MV-4-11 (cell line): ENCODE data around the gene OR2W3.

Experiments used
- DNase-seq: peaks from one replicate; lab custom pipeline; 2025; lab: John Stamatoyannopoulos, UW

Gene OR2W3

DNA sequence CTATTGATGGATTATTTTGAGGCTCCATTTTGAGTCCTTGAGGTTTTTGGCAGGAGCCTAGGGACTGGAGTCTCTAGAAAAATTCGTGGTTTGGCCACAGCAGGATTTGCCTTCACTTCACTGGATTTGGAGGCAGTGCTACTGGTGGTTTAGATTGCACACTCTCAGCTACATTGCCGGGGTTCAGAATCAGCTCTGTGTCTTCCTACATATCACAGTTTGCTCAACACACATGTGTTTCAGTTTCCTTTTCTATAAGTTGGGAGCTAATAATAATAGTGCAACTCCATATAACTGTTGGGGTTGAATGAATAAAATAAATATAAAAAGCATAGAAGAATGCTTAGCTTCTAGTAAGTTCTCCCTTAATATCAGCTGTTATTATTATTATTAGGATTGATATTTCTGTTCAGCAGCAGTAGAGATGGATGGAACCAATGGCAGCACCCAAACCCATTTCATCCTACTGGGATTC, at the start of gene OR2W3:
TSS of gene OR2W3 (plus strand) at position 425 of the 475 bp plus-strand sequence. CDS start at position 425, 0 bp downstream.
- DNase-seq: no peak

DNA sequence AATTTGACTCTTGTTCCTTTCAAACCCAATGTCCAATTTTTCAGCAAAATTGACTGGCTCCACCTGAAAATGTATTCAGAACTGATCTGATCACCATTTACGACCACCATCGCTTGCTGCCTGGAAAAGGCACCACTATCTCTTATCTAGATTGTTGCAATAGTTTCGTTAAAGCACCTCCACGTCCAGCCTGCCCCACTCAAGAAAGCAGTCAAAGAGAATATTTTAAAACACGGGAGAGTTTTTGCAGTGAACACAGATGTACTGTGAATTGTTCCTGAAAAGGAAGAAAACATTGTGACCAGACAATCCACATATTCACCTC, 49.7 kb upstream of the OR2W3 start:
- no peak for DNase-seq

DNA sequence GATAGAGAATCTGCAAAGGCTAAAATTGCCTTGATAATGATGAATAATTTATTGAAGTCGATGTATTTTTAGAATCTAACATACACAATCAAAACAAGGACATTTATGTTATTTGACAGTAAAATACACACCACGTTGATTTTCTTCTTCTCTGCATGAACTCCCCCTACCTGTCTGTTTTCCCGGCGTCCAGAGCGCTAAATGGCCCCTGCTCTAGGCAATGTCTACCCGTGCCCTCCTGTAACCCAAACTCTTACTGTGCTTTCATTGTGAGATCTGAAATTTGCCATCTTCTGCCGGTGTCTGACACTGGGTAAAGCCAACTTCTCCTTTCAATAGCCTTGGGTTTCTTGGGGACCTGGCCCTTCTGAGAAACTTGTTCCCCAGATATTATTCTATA, 47.0 kb upstream of the OR2W3 start:
- no peak for DNase-seq

DNA sequence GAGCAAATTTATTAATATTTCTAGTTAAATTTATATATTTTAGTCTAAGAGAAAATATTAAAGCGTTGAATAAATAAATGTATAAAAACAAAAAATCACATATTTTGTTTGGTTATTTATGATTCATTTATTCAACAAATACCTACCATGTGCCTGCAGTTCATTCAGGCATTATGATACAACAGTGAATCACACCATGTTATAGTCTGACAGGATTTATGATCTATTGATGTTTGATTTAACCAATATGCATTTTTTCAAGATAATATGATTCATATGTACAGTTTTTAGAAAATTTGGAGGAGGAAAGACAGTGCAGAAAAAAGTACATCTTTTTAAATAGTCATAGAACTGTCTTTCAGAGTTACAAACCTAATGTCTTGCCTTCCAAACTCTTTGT, 45.8 kb upstream of the OR2W3 start:
- DNase-seq: no peak

DNA sequence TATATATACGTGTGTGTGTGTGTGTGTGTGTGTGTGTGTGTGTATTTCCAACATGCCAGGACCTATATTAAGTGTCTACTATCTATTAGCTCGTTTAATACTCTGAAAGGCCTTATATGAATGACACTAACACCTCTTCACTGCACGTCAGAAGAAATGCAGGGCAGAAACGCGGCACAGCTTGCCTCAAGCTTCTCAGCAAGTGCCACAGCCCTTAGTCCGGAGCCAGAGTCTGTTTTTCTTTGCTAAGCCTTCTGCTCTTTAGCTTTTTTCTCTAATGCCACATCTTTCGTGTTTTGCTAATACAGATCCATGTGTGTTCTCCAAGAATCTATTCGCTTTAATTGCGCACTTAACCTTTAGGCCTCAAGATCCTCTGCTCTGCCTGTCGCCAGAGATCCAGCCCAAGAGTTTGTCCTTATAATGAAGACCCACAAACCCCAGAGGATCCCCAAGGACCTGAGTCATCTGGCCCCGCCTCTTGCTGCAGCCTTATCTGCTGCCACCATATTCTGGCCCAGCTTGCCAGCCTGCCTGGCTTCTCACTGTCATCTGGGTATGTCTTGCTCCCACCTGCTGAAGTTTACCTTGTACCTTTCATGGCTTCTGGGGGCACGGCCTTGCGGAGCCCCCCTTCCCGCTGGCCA, 40.4 kb upstream of the OR2W3 start:
- no peak for DNase-seq

DNA sequence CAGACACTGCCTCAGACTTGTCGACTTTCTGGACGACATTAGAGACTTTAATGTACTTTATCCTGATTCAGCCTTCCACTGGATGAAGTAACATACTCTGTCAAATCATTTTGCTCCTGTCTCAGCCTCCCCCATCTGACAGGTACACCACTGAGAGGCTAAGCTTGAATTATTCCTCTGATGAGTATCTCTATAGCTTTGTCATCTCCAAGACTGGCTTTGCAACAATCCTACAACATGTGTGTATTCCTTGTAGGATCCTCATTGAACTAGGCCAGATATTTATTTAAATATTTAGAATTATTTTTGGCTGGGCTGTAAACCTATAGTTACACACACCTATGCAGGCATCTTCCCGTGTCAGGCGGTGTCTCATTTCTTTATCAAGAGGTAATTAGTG, 39.5 kb upstream of the OR2W3 start:
- DNase-seq: no peak

DNA sequence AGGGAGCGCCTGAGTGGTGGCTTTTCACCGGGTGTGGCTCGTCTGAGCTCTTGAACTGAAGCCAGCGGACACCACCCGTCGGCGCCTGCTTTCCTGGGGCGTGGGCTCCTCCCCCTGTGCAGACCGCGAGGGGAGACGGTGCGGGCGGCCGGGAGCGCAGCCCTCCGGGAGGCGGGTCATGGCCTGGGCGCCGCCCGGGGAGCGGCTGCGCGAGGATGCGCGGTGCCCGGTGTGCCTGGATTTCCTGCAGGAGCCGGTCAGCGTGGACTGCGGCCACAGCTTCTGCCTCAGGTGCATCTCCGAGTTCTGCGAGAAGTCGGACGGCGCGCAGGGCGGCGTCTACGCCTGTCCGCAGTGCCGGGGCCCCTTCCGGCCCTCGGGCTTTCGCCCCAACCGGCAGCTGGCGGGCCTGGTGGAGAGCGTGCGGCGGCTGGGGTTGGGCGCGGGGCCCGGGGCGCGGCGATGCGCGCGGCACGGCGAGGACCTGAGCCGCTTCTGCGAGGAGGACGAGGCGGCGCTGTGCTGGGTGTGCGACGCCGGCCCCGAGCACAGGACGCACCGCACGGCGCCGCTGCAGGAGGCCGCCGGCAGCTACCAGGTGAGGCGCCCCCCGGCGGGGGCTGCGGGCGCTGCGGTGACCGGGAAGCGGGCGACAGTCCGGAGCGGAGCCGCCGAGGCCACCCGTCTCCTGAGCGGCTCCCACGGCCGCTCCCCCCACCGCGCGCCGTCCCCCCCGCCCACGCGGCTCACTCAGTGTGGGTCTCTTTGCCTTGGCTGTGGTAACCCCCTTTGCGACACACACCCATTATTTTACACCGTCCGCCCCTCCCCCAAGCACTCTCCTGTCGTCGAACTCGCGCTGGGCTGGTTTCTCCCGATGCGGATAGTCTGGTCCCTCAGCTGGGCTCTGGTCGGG, 38.1 kb upstream of the OR2W3 start, which contains the start of gene TRIM58:
TSS of gene TRIM58 (plus strand) at position 119 of the 916 bp plus-strand sequence. CDS start at position 179, 60 bp downstream.
- DNase-seq: no peak

DNA sequence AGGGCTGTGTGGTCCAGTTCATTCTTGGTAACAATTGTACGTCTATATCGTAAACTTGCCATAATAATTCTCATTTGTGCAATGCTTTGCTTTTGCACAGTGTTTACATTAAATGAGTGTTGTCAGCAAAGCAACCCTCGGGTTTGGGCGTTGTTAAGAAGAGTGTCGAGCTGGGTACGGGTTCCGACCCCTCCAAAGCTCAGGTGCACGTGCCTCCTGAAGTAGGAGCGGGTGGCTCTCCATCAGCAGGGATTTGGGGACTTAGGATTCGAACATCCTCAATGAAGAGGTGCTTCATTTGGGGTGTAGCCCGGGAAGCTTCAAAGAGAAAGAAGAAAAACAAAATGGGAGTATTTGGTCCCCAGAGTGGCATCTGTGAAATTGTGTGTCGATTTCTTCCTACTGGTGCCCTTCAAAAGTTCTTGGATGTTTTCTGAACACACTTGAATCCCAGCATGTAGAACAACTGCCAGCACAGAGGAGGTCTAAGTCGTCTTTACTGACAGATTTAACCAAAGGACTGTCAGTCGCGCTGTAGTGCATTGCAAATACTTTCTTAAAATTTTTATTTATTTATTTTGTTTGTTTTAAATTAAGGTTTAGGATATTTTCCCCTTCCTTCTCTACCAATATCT, 37.3 kb upstream of the OR2W3 start:
- no peak for DNase-seq

DNA sequence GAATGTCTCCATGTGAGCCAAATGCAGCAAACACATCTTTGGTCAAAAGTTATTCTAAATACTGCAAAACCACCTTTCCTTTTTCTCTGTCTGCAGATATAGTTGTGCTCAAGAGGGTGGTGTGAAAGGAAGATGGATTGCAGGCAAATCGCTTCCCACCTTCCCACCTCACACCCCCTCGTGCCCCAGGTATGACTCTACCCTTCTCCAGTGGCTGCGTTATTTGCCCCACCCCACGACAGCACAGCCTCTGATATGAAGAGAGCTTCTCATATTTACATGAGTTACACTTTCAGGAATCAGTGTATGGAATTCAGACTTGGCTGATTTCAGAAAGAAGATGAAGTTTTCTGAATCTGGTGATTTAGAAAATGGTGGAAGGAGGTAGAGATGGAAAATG, 32.6 kb upstream of the OR2W3 start:
- DNase-seq: no peak

DNA sequence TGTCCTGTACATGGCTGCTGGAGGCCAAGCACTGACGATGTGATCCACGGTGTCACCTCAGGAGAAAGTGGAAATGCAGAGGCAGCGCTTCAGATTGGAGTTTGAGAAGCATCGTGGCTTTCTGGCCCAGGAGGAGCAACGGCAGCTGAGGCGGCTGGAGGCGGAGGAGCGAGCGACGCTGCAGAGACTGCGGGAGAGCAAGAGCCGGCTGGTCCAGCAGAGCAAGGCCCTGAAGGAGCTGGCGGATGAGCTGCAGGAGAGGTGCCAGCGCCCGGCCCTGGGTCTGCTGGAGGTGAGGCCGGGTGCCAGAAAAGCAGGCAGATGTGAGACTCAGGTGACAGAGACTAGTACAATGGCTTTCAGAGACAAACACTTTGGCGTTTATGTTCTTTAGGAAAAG, 30.7 kb upstream of the OR2W3 start:
- no peak for DNase-seq

DNA sequence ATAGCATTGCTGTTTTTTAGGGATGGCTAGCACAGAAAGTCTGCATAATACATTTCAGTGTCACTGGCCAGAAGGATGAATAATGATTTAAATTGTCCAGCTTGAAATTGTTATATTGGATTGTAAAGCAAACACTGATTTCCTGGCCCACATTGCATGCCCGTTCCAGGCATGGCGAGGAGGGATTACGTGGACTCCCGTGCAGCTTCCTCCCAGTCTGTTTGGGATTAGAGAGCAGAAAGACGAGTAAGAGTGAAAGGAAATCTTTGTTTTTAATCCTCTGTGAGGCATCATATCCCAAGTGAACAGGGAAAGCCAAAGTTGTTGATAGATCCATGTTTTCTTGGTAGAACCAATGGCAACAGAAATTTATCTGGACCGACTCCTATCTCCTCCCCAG, 30.0 kb upstream of the OR2W3 start:
- no peak for DNase-seq

DNA sequence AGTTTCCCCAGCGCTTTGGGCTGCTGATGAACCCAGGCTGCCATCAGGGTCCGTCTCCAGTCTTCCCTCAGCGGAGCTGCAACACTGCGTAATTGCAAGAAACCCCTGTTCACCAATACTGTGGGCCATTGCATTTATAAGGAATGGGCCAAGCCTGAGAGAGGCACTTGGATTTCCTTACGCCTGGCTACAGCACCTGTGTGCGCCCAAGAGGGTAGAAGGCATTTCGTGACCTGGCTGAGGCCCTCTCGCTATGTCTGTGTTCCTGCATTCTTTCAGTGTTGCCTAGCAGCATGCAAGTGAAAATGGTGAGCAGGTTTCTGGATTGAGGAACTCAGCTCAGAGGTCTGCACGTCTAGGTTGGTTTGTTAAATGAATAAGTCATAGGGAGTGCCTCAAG, 12.0 kb upstream of the OR2W3 start:
- no peak for DNase-seq

DNA sequence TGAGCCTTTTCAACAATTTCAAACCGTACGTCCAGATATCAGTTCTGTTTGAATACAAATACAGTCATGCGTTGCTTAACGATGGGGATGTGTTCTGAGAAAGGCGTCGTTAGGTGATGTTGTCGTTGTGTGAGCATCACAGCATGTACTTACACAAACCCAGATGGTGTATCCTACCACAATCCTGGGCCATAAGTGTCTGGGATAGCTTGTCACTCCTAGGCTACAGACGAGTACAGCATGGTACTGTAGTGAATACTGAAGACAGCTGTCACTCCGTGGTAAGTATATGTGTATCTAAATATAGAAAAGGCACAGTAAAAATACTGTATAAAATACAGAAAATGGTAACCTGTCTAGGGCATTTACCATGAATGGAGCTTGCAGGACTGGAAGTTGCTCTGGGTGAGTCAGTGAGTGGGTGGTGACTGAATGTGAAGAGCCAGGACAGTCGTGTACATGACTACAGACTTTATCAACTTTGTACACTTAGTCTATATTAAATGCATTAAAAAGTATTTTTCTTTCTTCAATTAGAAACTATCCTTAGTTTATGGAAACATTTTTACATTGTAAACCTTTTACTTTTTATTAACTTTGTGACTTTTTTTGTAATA, 10.5 kb upstream of the OR2W3 start:
- DNase-seq: no peak

DNA sequence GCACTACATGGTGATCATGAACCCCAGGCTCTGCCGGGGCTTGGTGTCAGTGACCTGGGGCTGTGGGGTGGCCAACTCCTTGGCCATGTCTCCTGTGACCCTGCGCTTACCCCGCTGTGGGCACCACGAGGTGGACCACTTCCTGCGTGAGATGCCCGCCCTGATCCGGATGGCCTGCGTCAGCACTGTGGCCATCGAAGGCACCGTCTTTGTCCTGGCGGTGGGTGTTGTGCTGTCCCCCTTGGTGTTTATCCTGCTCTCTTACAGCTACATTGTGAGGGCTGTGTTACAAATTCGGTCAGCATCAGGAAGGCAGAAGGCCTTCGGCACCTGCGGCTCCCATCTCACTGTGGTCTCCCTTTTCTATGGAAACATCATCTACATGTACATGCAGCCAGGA, 589 bp downstream of the OR2W3 start:
- DNase-seq: no peak

DNA sequence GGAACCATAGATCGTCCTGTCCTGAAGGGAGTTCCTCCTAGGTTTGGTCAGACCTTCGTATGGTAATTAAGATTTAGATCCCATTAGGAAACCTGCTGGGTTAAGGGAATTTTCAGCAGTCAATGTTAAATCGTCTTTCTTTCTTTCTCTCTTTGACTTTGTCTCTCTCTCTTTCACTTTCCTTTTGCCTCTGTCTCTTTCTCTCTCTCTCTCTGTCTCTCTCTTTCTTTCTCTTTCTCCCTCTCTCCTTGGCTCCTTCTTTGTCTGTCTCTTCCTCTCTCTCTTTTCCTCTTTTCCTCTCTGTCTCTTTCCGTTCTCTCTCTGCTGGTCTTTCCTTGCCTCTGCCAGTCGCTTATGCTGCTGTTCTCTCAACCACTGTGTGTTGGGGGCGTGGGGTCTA, 8.7 kb downstream of the OR2W3 start:
- DNase-seq: no peak

DNA sequence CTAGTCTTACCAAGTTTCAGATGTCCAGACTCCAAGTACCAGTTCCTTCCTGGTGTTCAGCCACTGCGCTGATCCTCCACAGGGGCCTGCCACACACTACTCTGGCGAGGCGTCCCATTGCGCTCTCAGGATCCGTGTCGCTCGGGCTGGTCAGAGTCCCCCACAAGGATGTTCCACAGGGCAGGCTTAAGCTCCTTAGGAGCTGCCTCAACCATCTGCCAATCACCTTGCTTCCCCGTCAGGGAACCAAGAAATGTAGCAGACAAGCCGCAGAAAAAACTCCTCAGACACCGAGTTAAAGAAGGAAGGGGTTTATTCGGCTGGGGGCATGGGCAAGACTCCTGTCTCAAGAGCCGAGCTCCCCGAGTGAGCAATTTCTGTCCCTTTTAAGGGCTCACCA, 9.8 kb downstream of the OR2W3 start:
- no peak for DNase-seq

DNA sequence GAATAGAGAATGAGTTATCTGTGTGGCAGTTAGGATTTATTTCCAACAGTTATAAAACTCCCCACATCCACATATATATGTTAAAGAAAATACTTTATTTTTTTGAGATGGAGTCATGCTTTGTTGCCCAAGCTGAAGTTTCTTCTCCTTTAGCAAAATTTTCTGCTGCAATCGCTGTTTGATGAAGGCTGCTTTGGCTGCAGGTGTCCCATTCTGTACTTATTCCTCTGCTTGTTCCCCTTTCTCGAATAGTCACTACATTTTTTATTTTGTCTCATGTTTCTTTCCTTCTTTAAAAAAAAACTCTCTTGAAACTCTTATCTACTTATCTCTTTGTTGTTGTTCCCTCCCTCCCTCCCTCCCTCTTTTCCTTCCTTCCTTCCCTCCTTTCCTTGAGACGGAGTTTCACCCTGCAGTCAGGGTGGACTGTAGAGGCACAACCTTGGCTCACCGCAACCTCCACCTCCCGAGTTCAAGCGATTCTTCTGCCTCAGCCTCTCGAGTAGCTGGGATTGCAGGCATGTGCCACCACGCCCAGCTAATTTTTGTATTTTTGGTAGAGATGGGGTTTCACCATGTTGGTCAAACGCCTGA, 10.6 kb downstream of the OR2W3 start:
- no peak for DNase-seq

DNA sequence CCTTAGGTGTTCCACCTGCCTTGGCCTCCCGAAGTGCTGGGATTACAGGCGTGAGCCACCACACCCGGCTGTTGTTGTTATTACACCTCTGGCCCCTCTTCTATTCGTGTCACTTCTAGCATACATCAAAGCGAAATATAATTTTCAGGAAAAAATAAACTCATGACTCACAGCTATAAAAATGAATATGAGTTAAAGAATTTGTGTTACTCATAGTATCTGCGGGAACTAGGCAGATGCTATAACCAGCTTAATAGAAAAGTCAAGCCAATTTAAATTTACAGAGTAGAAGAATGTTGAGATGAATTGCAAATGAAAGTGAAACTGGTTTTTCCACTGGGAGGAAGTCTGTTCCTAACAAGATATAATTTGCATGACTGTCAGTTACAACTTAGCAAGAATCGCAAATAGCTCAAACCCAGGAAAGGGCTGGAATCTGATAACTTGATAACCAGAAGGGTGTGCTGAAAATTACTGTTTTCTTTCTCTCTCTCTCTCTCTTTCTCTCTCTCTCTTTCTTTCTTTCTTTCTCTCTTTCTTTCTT, 11.2 kb downstream of the OR2W3 start:
- peak; percentile 37 for DNase-seq

DNA sequence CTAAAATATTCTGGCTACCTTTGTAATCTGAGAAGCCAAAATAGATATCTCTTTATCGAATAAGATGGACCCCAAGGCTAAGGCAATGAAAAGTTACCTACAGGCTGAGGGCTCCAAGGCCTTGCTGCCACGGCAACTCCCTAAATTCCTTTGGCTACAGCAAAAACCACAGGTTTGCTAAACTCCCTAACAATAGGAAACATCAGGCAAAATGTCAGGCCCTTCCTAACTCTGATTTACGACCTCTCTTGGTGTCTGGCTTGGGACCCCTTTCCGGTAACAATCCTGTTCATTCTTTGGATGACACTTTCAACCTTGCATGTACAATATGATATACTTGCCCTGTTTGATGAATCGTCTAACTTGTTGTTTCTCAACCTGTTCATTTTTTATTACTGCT, 13.4 kb downstream of the OR2W3 start:
- no peak for DNase-seq

DNA sequence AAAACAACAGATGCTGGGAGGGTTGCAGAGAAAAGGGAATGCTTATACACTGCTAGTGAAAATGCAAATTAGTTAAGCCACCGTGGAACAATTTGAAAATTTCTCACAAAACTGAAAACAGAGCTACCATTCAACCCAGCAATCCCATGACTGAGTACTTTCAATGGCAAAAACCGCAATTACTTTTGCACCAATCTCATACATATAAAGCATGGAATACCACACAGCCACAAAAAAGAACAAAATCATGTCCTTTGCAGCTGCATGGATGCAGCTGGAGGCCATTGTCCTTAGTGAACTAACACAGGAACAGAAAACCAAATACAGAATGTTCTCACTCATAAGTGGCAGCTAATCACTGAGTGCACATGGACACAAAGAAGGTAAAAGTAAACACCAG, 18.4 kb downstream of the OR2W3 start:
- DNase-seq: no peak

DNA sequence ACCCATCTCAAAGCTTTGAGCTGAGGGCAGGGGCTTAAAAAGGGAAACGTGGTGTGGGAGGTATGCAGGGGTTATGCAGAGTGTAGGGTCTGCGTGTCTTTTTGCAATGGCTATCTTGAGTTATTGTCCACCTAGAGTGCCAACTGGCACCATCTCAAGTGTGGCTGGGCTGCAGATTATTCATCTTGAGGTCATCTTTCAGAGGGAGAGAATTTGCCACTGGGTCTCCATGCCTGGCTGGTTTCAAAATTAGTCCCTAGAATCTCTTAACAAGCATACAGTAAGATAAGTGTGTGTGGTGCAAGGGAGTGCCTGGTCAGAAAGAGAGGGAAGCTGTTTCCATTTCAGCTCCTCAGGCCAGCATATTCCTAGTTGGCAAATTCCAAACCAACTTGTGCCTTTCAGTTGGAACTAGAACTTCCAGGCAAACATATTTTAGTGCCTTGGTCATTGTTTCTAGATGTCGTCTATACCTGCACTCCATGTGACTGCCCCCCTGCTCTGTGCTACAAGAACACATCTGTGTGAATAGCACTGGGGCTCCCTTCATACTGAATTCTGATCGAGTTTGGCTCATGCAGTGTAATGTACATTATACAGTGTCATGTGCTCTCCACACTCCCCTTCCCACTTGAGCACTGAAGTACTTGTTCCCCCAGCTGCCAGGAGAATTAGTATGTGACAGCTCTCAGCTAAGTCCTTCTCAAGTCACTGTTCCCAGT, 19.7 kb downstream of the OR2W3 start:
- DNase-seq: no peak
